Subcutaneous adipose tissue (tissue), 4 donors: ENCODE measurements around the gene MYH11. TPM values are rescaled to one million over a fixed set of nuclear protein-coding genes. Genes with fewer than 3 reads are reported as not detected.

ENCODE experiments used
- CTCF ChIP-seq: fragments of 450-650 bp; IDR thresholded peaks from one replicate; pipeline ENCODE4 v1.5.1; 2016; ENCODE audit warnings: low read depth, mild to moderate bottlenecking, control low read depth, antibody characterized with exemption, moderate library complexity
- total RNA-seq, 4 donors: library from RNA; depleted of rRNA; stranded (reverse); fragments of >200 nt; gene quantifications; one replicate each; pipeline ENCODE4 v1.1.0, GENCODE V29; 2016

MYH11 gene
- total RNA-seq, 4 donors from 2014 or later: 9.5 to 43.7 (median 23.0) TPM

- no peak for TF ChIP-seq CTCF
Observed at GRCh38 chr16:15765880-15766279, 90.9 kb downstream of the MYH11 start.

- TF ChIP-seq CTCF: no peak
Observed at GRCh38 chr16:15765116-15765515, 91.7 kb downstream of the MYH11 start.

GRCh38 chr16:15764112-15764511 lies 92.7 kb downstream of the MYH11 start:
- no peak for TF ChIP-seq CTCF

GRCh38 chr16:15760129-15760528 lies 96.7 kb downstream of the MYH11 start:
- TF ChIP-seq CTCF: no peak

GRCh38 chr16:15759070-15759469 lies 97.8 kb downstream of the MYH11 start:
- TF ChIP-seq CTCF: no peak

GRCh38 chr16:15757630-15758251 lies 99.1 kb downstream of the MYH11 start:
- TF ChIP-seq CTCF: no peak

GRCh38 chr16:15757077-15757386 lies 99.8 kb downstream of the MYH11 start:
- no peak for TF ChIP-seq CTCF
